ENCODE data around the gene CFAP74. TPM values are rescaled to one million over a fixed set of nuclear protein-coding genes. Genes with fewer than 3 reads are reported as not detected.

The CFAP74 gene
- total RNA-seq, 2 donors from 2014 or later = 9.1 TPM; not detected in 1

DNA sequence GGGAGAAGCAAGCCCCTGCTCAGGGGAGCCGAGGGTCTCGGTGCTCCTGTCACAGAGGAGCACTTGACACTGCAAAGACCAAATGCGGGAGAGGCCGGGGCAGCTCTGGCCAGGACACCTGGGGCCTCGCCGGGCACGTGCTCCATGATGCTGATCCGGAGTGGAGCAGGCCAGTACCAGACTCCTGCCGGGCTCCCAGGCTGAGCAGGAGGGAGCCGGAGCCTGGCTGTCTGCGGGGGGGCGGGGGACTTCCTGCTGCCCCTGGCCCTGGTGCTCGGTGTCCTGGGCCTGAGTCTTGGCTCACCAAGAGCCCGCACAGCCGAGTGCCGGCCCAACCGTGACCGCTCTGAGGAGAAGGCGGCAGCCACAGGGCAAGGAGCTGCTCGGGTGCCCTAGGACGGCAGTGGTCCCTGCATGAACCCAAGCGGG lies 46.0 kb downstream of the CFAP74 start:
- WGBS = 82% methylated on average over 22 of the region's 22 CpGs
- Histone ChIP-seq H3K27me3 (replicated peaks; ENCODE audit: insufficient read depth) (no peaks in the 10 kb centered on the region), H3K4me1 (replicated peaks) (no peaks in the 10 kb centered on the region), H3K36me3 (no peaks in the 10 kb centered on the region), H3K27ac (no peak overlapping the region), H3K4me3 (no peak overlapping the region), H3K9me3 (no peaks in the 10 kb centered on the region)
- intact Hi-C loops (cut with DNase I) = no loop called here
- no peak for DNase-seq (ENCODE audit: low spot score)
- no peak for TF ChIP-seq POLR2AphosphoS5 (IDR thresholded peaks at IDR 0.05)
- TF ChIP-seq CTCF (IDR thresholded peaks at IDR 0.05) = no peak
- no peak for TF ChIP-seq POLR2A (IDR thresholded peaks at IDR 0.05)

- Histone ChIP-seq H3K4me1 (replicated peaks) (no peaks in the 10 kb centered on the region), H3K27me3 (replicated peaks; ENCODE audit: insufficient read depth) (no peaks in the 10 kb centered on the region), H3K36me3 (no peaks in the 10 kb centered on the region), H3K4me3 (no peak overlapping the region), H3K9me3 (no peaks in the 10 kb centered on the region), H3K27ac (no peak overlapping the region)
- TF ChIP-seq CTCF (IDR thresholded peaks at IDR 0.05) = no peak
- no peak for TF ChIP-seq POLR2A (IDR thresholded peaks at IDR 0.05)
- TF ChIP-seq POLR2AphosphoS5 (IDR thresholded peaks at IDR 0.05) = no peak
- intact Hi-C loops (cut with DNase I) = no loop called here
- WGBS = 96% methylated on average over 36 of the region's 38 CpGs
- DNase-seq (ENCODE audit: low spot score) = no peak
These were observed 46.7 kb downstream of the CFAP74 start for GRCh38 chr1:1956586-1957532.

- no peaks in the 10 kb centered on the region for H3K4me1 ChIP-seq (replicated peaks)
- TF ChIP-seq POLR2AphosphoS5 (IDR thresholded peaks at IDR 0.05) (no peak), CTCF (IDR thresholded peaks at IDR 0.05) (no peak), POLR2A (IDR thresholded peaks at IDR 0.05) (no peak)
- intact Hi-C loops (cut with DNase I) = no loop called here
- no peaks in the 10 kb centered on the region for H3K27me3 ChIP-seq (replicated peaks; ENCODE audit: insufficient read depth)
- H3K27ac ChIP-seq = no peak overlapping the region
- 74% methylated on average over 7 of the region's 7 CpGs for WGBS
- no peak overlapping the region for H3K4me3 ChIP-seq
- H3K9me3 ChIP-seq = no peaks in the 10 kb centered on the region
- DNase-seq (ENCODE audit: low spot score) = no peak
- H3K36me3 ChIP-seq = no peaks in the 10 kb centered on the region
These were observed 47.5 kb downstream of the CFAP74 start for GRCh38 chr1:1956101-1956500.

DNA sequence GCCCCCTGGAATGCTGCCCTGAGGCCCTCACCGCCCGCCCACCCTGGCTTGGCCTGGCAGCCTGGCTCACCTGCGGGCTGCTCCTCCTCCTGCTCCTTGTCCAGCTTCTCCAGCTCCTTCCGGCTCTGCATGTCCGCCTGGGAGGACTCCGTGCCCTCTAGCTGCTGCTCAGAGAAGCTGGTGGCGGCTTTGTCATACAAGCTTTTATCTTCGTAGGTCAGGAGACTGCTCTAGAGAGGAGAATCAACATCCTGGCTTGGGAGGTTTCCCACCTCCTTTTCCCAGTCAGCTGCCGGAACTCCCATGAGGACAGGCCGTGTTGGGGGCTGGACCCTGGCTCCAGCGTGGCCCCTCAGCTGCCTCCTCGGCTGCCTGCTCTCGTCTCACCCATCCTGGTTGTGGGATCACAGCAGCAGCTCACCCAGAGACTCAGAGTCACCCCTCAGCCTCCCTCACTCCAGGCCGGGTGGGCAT lies 47.9 kb downstream of the CFAP74 start:
- Histone ChIP-seq H3K36me3 (no peaks in the 10 kb centered on the region), H3K4me1 (replicated peaks) (no peaks in the 10 kb centered on the region), H3K27ac (no peak overlapping the region), H3K4me3 (no peak overlapping the region), H3K9me3 (no peaks in the 10 kb centered on the region), H3K27me3 (replicated peaks; ENCODE audit: insufficient read depth) (no peaks in the 10 kb centered on the region)
- intact Hi-C loops (cut with DNase I) = no loop called here
- WGBS = 57% methylated on average over 14 of the region's 14 CpGs
- no peak for DNase-seq (ENCODE audit: low spot score)
- TF ChIP-seq POLR2A (IDR thresholded peaks at IDR 0.05) = no peak
- no peak for TF ChIP-seq POLR2AphosphoS5 (IDR thresholded peaks at IDR 0.05)

DNA sequence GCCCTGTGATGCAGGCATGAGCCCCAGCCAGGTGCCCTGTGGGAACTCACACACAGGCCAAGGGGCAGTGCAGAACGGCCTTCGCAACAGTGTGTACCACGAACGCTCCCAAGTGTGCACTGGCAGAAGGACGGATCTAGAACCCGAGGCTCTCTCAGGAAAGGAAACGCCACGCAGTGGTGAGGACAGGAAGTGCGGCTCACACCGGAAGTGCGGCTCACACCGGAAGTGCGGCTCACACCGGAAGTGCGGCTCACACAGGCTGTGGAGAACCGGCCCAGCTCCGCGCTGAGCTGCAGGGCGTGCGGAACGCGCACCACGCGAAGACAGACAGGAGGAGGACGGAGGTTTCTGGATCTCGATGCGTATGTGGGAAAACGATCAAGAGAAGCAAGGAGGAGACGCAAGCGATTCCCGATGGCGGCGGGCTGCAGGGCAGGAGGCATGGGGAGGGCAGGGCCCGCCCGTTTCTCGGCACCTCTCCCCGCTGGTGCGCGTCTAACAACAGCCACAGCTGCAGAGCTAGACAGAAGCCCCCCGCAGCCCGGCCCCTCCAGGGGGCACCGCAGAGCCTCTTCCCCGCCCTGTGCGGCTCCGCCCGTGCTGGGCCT lies 48.6 kb downstream of the CFAP74 start:
- no peaks in the 10 kb centered on the region for H3K27me3 ChIP-seq (replicated peaks; ENCODE audit: insufficient read depth)
- H3K4me3 ChIP-seq = no peak overlapping the region
- 91% methylated on average over 46 of the region's 46 CpGs for WGBS
- H3K36me3 ChIP-seq = no peaks in the 10 kb centered on the region
- H3K27ac ChIP-seq = no peak overlapping the region
- no peak for TF ChIP-seq CTCF (IDR thresholded peaks at IDR 0.05)
- TF ChIP-seq POLR2AphosphoS5 (IDR thresholded peaks at IDR 0.05) = no peak
- intact Hi-C loops (cut with DNase I) = no loop called here
- H3K4me1 ChIP-seq (replicated peaks) = no peaks in the 10 kb centered on the region
- H3K9me3 ChIP-seq = no peaks in the 10 kb centered on the region
- no peak for DNase-seq (ENCODE audit: low spot score)
